Measurements from ENCODE around the gene SNAPC5.
"Not testable (repeated sequence)": the region's sequence is repeated elsewhere in the genome, so short reads cannot be mapped to it uniquely, and the experiment has no call there.

Gene SNAPC5

DNA sequence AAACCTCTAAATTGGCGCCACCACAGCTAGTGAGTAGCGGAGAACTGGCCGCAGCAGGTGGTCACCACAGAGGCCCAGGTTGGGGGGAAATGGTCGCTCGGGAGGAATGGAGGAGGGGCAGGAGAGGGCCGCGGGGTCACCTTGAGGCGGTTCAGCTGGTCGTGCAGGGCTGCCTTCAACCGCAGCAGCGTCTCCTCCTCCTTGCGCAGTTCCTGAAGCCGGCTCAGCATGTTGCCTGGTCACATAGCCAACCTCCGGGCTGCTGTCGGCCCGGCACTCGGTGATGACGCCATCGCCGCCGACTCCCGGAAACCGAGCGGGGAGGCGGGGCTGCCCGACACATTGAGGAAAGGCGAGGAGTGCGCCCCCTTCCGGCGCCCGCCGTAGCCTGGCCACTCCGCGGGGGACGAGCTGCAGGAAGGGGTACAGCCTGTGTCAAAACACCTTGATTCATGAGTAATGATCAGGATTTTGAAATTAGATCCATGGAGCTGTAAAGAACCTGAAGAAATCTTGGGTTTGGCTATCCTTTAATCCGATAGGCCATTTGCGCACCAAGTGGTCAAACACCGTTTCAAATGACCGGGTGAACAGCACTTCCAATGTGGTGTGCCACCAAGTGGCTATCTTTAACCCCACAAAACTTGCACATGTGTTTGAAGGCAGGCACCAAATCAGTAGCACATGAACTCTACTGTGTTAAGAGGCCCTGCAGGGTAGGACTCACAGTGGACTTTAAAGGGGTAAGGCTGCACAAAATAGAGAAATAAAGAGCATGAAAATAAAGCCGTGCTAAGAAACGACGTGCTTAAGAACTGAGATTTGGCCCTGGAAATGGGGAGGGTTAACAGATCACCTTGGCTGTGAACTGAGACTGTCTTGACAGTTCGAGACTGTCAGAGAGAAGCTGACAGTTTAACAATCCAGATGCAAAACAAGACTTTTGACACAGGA is at the start of gene SNAPC5:
TSS of gene SNAPC5 (minus strand) at position 261 of the 954 bp plus-strand sequence. CDS start at position 230, 31 bp downstream.
- DNase-seq = peak; percentile 98

DNA sequence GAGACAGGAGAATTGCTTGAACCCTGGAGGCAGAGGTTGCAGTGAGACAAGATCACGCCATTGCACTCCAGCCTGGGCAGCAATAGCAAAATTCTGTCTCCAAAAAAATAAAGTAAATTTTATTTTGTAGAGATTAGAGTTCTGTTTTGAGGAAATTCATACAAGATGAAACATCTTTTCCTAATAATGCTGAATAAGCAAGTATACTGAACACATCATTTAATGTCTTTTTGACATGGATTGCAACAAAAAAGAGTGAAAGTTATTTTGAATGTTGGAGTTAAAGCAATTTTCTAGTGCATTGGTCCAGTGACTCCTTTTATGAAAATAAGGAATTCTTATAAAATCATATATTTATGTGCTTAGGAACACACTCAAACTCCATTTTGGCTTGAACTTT is 47.7 kb upstream of the SNAPC5 start:
- DNase-seq = no peak

DNA sequence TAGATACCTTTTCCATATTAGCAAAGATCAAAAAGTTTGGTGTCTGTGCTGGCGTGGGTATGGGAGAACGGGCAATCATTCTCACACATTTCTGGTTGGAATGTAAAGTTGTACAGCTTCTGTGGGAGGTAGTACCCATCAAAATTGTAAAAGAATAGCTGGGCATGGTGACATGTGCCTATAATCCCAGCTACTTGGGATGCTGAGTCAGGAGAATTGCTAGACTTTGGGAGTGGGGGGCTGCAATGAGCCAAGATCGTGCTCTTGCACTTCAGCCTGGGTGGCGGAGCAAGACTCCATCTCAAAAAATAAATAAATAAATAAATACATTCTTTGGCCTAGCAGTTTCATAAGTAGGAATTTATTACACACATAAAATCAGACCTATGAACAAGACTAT is 45.3 kb upstream of the SNAPC5 start:
- no peak for DNase-seq

- no peak for DNase-seq
These were observed 37.5 kb upstream of the SNAPC5 start for GRCh38 chr15:66535056-66535455.

DNA sequence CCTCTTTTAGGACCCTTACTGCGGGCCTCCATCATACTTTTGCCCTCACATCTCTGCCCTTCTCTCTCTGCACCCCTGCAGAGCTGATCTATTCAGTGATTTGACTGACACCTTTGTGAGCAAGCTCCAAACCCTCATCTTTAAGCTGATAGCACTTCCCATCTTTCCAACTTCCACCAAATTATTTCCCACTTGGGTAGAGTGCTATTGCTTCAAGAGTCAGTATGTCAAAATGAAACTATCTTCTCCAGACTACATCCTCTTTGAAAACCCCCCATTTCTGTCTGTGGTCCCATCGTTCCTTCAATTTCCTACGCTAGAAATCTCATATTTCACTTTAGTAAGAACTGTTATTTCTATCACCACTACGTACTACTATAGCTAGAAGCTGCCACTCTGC is 27.3 kb upstream of the SNAPC5 start:
- DNase-seq = no peak

DNA sequence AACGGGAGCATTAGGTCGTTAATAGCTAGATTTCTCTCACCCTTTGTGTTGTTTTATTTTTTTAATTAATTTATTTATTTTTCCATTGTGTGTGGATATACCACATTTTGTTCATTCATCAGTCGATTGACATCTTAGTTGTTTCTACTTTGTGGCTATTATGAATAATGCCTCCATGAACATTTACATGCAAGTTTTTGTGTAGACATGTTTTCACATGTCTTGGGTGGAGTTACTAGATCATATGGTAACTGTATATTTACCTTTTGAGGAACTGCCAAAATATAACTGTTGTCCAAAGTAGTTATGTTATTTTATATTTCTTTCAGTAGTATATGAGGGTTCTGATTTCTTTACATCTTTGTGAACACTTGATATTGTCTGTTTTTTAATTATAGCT is 26.4 kb upstream of the SNAPC5 start:
- DNase-seq = no peak

DNA sequence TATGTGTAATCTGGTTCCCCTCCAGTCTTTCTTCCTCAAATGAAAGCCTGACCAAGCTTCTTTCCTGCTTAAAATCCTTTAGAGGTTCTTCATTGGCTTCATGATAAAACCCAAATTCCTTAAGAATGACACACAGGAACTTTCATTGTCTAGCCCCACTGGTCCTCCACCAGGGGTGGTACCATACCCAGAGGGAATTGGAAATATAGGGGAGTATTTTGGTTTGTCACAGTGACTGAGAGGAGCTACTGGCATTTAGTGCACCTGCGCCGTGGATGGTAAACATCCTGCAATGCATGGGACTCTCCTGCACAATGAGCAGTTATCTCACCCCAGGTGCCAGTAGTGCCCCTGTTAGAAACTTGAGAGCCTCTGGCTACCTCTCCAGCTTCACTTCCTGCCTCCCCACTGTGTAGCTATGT is 18.4 kb upstream of the SNAPC5 start:
- no peak for DNase-seq

DNA sequence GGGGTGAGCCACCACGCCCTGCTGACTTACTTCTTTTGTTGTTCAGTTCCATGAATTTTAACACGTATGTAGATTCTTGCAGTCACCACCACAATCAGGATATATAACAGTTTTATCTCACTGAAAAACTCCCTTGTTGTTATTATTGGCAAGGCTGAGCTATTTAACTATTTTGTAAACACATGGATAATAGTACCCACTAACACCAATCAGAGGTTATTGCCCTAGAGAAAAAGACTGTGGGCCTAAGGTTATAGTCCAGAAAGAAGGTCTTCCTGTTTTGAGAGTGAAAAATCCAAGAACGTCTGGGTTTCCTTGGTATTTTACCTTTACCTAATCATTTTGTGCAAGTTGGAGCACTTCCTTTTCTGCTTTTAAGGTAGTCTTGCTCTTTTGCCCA is 17.0 kb upstream of the SNAPC5 start:
- no peak for DNase-seq

DNA sequence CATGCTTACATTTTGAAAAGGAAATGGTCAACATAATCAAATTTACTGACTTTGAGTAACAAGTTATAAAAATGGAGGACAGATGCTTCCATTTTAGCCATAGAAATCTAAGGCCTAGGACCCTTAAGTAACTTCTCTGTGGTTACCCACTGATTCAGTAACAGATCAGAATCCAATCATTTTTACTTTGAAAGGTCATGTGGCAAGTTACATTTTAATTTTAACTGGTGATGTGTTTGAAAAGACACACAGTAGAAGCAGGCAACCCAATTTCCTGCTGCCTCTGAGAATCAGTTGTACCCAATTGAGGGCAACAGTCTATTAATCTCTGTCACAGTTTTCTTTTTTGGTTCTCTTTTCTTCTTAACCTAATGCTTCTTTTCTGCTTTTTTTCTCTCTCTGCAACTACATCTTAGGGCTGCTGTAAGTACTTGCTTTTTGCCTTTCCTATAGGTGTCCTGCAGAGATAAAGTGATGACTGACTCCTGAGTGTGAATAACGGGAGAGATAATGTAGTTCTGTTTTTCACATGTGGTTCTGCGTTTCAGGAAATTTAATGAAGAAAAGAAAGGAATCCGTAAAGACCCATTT is 10.8 kb upstream of the SNAPC5 start:
- DNase-seq = no peak

- DNase-seq = no peak
These were observed 8.3 kb upstream of the SNAPC5 start for GRCh38 chr15:66505818-66506217.

GRCh38 chr15:66505430-66505811 is 7.9 kb upstream of the SNAPC5 start:
- DNase-seq = no peak

DNA sequence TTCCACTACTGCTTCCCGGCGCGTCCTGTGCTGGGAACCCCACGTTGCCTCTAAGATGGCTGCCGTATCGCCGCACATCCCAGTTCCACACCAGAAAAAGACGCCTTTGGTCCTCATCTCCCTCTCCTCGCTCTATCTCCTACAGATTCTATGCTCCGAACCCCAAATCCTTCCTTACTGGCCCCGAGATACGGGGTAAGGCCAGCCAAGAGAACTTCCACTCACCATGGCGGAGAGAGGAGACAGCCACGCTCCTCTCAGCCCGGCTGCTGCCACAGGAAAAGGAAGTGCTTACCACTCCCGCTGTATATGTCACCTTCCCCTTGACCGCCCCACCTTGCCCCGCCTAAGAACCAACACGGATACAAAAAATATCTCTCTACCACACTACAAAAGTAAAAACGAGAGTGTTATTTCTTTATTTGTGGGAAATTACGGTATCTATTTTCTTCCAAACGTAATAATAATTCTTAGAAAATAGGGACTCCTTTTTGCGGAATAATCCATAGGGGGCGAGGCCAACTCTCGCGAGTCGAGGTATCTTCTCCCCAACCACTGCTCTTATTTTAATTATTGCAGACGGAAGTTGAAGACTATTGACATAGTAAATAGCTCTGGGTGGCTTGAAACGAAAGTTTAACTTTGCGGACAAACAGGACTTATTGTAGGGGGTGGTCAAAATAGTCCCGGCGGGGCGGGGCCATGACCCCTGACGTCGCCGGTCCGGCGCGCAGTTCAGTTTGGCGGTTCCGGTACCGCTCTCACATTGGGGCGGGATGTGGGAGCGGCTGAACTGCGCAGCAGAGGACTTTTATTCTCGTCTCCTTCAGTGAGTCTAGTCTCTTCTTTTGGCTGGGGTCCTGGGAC is 7.2 kb upstream of the SNAPC5 start, which contains the start of the genes RPL4 and ZWILCH:
TSS of gene RPL4 (minus strand) at position 293 of the 867 bp plus-strand sequence. CDS start at position 228, 65 bp downstream.
TSS of gene ZWILCH (plus strand) at position 764 of the 867 bp plus-strand sequence. CDS start at position 777, 13 bp downstream.
- peak; percentile 84 for DNase-seq

- DNase-seq = no peak
These were observed 6.4 kb upstream of the SNAPC5 start for GRCh38 chr15:66503780-66504562.

- DNase-seq = not testable (repeated sequence)
These were observed 5.6 kb upstream of the SNAPC5 start for GRCh38 chr15:66503041-66503648.

- DNase-seq = no peak
These were observed 4.9 kb upstream of the SNAPC5 start for GRCh38 chr15:66502491-66502890.

DNA sequence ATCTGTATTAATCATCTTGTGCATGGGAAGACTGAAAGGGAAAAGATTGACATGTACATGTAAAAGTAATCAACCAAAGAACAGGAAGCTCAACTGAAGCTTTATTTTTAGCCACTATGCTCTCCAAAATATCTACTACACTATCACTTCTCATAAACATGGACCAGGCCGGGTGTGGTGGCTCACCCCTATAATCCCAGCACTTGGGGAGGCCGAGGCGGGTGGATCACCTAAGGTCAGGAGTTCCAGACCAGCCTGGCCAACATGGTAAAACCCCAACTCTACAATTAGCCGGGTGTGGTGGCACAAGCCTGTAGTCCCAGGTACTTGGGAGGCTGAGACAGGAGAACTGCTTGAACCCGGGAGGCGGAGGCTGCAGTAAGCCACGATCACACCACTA is 2.8 kb upstream of the SNAPC5 start:
- DNase-seq = not testable (repeated sequence)

GRCh38 chr15:66498501-66499386 is 1.2 kb upstream of the SNAPC5 start:
- DNase-seq = no peak

DNA sequence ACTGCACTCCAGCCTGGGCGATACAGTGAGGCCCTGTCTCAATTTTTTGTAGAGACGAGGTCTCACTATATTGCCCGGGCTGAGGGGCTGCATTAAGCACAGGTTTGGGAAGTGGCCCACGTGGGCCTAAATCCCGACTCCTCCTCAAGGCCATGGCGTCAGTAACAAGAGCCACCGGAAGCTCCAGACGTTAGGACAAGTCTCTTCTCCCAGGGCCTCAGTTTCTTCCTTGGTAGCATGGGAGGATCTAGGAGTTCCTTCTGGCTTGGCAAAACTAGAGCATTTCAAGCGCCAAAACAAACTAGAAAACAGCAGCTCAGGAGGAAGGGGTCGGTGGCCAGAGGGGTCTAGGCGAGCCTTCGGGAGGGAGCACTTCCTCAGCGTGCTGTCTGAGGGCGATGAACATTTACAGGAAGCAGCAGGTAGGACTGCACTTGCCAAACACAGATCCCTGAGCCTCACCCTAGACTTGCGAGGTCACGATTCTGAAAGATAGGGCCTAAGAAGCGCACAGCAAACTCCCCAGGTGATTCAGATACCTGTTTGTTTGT is 536 bp downstream of the SNAPC5 start:
- no peak for DNase-seq

GRCh38 chr15:66494262-66494661 is 3.3 kb downstream of the SNAPC5 start:
- no peak for DNase-seq

DNA sequence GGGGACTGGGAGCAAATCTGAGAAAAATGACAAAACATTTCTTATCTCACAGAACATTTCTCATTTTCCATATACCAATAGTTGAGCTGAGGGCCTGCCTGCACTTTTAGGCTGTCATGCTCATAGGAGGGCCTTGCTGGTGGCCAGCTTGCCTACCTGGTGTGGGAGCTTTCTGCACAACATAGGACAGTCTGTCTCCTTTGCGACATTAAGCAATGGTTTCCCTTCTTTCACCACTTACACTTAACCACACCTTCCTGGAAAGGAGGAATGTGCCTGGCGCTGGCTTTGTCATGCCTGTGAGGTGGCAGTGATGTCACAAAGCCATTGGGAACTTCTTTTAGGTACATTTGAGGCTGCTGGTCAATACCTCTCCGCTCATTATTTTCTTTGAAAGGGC is 5.7 kb downstream of the SNAPC5 start:
- no peak for DNase-seq

Data from stimulated activated CD4-positive, alpha-beta T cell treated with anti-CD3 and anti-CD28 coated beads, Interleukin-4, amount 100 ng/mL, for 24 hours (primary cell).